HepG2 (cell line): ENCODE measurements around the gene RASL10B. TPM values are rescaled to one million over a fixed set of nuclear protein-coding genes. Genes with fewer than 3 reads are reported as not detected.
A peak's percentile ranks its signal among the peaks of the same experiment; 100 is the strongest.

ENCODE experiments used
- CBX5 ChIP-seq: sonication (generic); formaldehyde crosslinking; IDR thresholded peaks from 2 replicates; pipeline ENCODE4 v1.4.0; 2020; ENCODE audit warnings: missing genetic modification reagents, borderline replicate concordance
- CREB3 ChIP-seq: sonication (generic); formaldehyde crosslinking; IDR thresholded peaks from 2 replicates; pipeline ENCODE4 v1.5.0; 2020; ENCODE audit warnings: missing genetic modification reagents
- ERF ChIP-seq: IDR thresholded peaks from 2 replicates; pipeline ENCODE4 v1.6.1; 2018; ENCODE audit warnings: missing biosample characterization, missing genetic modification reagents
- HNRNPK ChIP-seq: fragments of 200-400 bp; formaldehyde crosslinking; IDR thresholded peaks from 2 replicates; pipeline ENCODE4 v1.6.1; 2018; ENCODE audit warnings: low read length, low read depth, moderate library complexity, mild to moderate bottlenecking; ENCODE audit not compliant: poor library complexity, severe bottlenecking
- HOXD1 ChIP-seq: sonication (generic); formaldehyde crosslinking; IDR thresholded peaks from 2 replicates; pipeline ENCODE4 v1.5.0; 2020; ENCODE audit warnings: missing genetic modification reagents
- ISL2 ChIP-seq: sonication (generic); formaldehyde crosslinking; IDR thresholded peaks from 2 replicates; pipeline ENCODE4 v1.5.0; 2020; ENCODE audit warnings: missing genetic modification reagents
- KLF16 ChIP-seq, 2 experiments: sonication (generic) in 1 of 2; formaldehyde crosslinking in 1 of 2; IDR thresholded peaks; 2 replicates each; pipeline versions ENCODE4 v1.6.1 to v1.8.0; 2016 to 2023; ENCODE audit warnings: missing genetic modification reagents in 2 of 2, missing compliant biosample characterization in 1 of 2
- MIXL1 ChIP-seq: IDR thresholded peaks from 2 replicates; pipeline ENCODE4 v1.6.1; 2016
- NR2F6 ChIP-seq, 2 experiments: IDR thresholded peaks; 2 replicates each; pipeline ENCODE4 v1.6.1; 2016; ENCODE audit warnings: antibody characterized with exemption in 1 of 2, mild to moderate bottlenecking in 1 of 2
- TCF12 ChIP-seq, 2 experiments: fragments of 450-650 bp in 1 of 2; sonication (generic) in 1 of 2; formaldehyde crosslinking in 1 of 2; IDR thresholded peaks; 2 replicates each; pipeline versions ENCODE4 v1.6.1 to v1.8.0; 2017 to 2022; ENCODE audit warnings: antibody characterized with exemption in 1 of 2, mild to moderate bottlenecking in 1 of 2, missing genetic modification reagents in 1 of 2, moderate library complexity in 1 of 2
- TMF1 ChIP-seq: sonication (generic); formaldehyde crosslinking; IDR thresholded peaks from 2 replicates; pipeline ENCODE4 v1.8.1; 2022; ENCODE audit warnings: low read depth, missing genetic modification reagents
- WIZ ChIP-seq: sonication (generic); formaldehyde crosslinking; IDR thresholded peaks from 2 replicates; pipeline ENCODE4 v1.5.1; 2020; ENCODE audit warnings: mild to moderate bottlenecking, missing genetic modification reagents
- ZC3H13 ChIP-seq: sonication (generic); formaldehyde crosslinking; IDR thresholded peaks from 2 replicates; pipeline ENCODE4 v1.8.1; 2023; ENCODE audit warnings: mild to moderate bottlenecking, missing genetic modification reagents, moderate library complexity
- ZFYVE20 ChIP-seq: sonication (generic); formaldehyde crosslinking; IDR thresholded peaks from 2 replicates; pipeline ENCODE4 v1.8.0; 2023; ENCODE audit warnings: low read depth, mild to moderate bottlenecking, moderate library complexity, missing genetic modification reagents, borderline replicate concordance
- ZNF235 ChIP-seq: sonication (generic); formaldehyde crosslinking; IDR thresholded peaks from 2 replicates; pipeline ENCODE4 v1.8.1; 2023; ENCODE audit warnings: mild to moderate bottlenecking, missing genetic modification reagents, borderline replicate concordance
- ZNF274 ChIP-seq: sonication (generic); formaldehyde crosslinking; IDR thresholded peaks from 2 replicates; pipeline ENCODE4 v1.5.1; 2020; ENCODE audit warnings: mild to moderate bottlenecking, missing genetic modification reagents
- ZNF367 ChIP-seq: sonication (generic); formaldehyde crosslinking; IDR thresholded peaks from 2 replicates; pipeline ENCODE4 v1.4.0; 2020; ENCODE audit warnings: missing genetic modification reagents, borderline replicate concordance
- ZNF543 ChIP-seq: sonication (generic); formaldehyde crosslinking; IDR thresholded peaks from 2 replicates; pipeline ENCODE4 v1.4.0; 2020; ENCODE audit warnings: mild to moderate bottlenecking, missing genetic modification reagents
- ZNF589 ChIP-seq: sonication (generic); formaldehyde crosslinking; conservative IDR thresholded peaks from 2 replicates; pipeline ENCODE4 v1.8.0; 2022; ENCODE audit warnings: mild to moderate bottlenecking, moderate library complexity, missing genetic modification reagents
- ZNF609 ChIP-seq: sonication (generic); formaldehyde crosslinking; IDR thresholded peaks from 2 replicates; pipeline ENCODE4 v1.4.0; 2020; ENCODE audit warnings: mild to moderate bottlenecking, missing genetic modification reagents, borderline replicate concordance
- ZNF777 ChIP-seq: sonication (generic); formaldehyde crosslinking; IDR thresholded peaks from 2 replicates; pipeline ENCODE4 v1.4.0; 2020; ENCODE audit warnings: missing genetic modification reagents
- polyA plus RNA-seq, 8 experiments: library from polyadenylated mRNA; depleted of rRNA in 3 of 8; stranded (reverse) in 7 of 8; unstranded in 1 of 8; fragments of >200 nt; fragmentation: Illumina TruSeq in 4 of 8; extraction: Trizol in 4 of 8; gene quantifications; 2 replicates each; pipeline versions ENCODE4 v1.2.1 to v1.2.3, GENCODE V29; 2011 to 2016; ENCODE audit warnings: low read depth in 4 of 8, missing spikeins in 1 of 8, mixed read lengths in 1 of 8; ENCODE audit not compliant: insufficient read depth in 1 of 8
- total RNA-seq, 5 experiments: library from RNA; depleted of rRNA; stranded (reverse); fragments of >200 nt; fragmentation: Illumina TruSeq; extraction: Trizol; gene quantifications; 2 replicates each; pipeline ENCODE4 v1.2.3, GENCODE V29; 2016; ENCODE audit warnings: low read depth in 1 of 5
- TF ChIP-seq, protein P1 (sequence below): sonication (generic); formaldehyde crosslinking; conservative IDR thresholded peaks from 2 replicates; pipeline ENCODE4 v1.4.0; 2020; ENCODE audit warnings: missing genetic modification reagents

RASL10B gene
- total and polyA plus RNA-seq, 2 of the 13 experiments (the other 11 are each of a cell fraction or from before 2014, with no cell fraction given) = 8.8 to 11.0 TPM

DNA sequence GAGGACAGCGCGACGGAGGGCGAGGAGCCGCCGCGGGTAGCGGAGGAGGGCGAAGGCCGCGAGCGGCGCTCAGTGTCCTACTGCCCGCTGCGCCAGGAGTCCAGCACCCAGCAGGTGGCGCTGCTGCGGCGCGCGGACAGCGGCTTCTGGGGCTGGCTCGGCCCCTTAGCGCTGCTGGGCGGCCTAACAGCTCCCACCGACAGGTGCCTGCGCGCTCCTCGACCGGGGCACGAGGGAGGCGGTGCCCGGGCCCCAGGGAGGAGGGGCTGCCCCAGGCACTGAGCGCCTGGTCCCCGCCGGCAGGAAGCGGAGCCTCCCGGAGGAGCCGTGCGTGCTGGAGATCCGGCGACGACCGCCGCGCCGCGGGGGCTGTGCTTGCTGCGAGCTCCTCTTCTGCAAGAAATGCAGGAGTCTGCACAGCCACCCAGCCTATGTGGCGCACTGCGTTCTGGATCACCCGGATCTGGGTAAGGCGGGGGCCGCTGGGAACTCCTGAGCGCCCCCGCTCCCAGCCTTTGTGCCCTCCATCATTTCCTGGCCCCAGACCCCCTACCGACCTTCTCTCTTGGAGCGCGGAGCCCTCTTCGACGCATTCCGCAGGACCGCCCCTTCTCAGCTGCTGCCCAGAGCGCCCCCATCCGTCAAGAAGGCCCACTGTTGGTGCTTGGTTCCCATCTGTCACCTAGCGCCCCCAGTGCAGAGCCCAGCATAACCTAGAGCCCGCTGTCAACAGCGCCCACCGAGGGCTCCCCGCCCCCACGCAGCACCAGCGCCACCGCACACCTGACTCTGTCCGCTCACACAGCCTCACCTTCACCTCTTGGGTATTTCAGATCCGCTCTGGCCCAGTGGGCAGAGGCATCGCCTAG lies 32.9 kb downstream of the RASL10B start (continued):
- TF ChIP-seq ZNF609 (peak; percentile 63), ZNF543 (CRISPR knock-in tag) (peak; percentile 61), ZC3H13 (0 out of 2 replicates have a peak, but pooled peaks have one; percentile 67), ZFYVE20 (CRISPR knock-in tag) (no peak), ERF (CRISPR knock-in tag) (peak; percentile 84), TCF12 (IDR thresholded peaks at IDR 0.05) (no peak), TCF12 (CRISPR knock-in tag; IDR thresholded peaks at IDR 0.05) (peak; percentile 49; the same call in 1 of the 2 replicates), MIXL1 (CRISPR knock-in tag) (0 out of 2 replicates have a peak, but pooled peaks have one; percentile 40), HOXD1 (CRISPR knock-in tag) (peak; percentile 77), CBX5 (CRISPR knock-in tag) (peak; percentile 60; the same call in 1 of the 2 replicates), ZNF777 (CRISPR knock-in tag) (peak; percentile 98), ZNF589 (CRISPR knock-in tag) (peak; percentile 50; the same call in 1 of the 2 replicates), ISL2 (CRISPR knock-in tag) (peak; percentile 31), ZNF367 (CRISPR knock-in tag) (peak; percentile 42; the same call in 1 of the 2 replicates), NR2F6 (IDR thresholded peaks at IDR 0.05) (no peak), NR2F6 (CRISPR knock-in tag; IDR thresholded peaks at IDR 0.05) (peak; percentile 35; the same call in 1 of the 2 replicates), WIZ (0 out of 2 replicates have a peak, but pooled peaks have one; percentile 42), ZNF235 (CRISPR knock-in tag) (0 out of 2 replicates have a peak, but pooled peaks have one; percentile 72), KLF16 (CRISPR knock-in tag; IDR thresholded peaks at IDR 0.05) (peak in 1 of 2 experiments; percentile 93; a peak in 2 of 4 replicates), CREB3 (CRISPR knock-in tag) (peak; percentile 93), ZNF274 (CRISPR knock-in tag) (no peak; the same call in 1 of the 2 replicates), TMF1 (CRISPR knock-in tag) (peak; percentile 67; the same call in 1 of the 2 replicates), HNRNPK (peak; percentile 80)
- TF ChIP-seq, protein P1, sequence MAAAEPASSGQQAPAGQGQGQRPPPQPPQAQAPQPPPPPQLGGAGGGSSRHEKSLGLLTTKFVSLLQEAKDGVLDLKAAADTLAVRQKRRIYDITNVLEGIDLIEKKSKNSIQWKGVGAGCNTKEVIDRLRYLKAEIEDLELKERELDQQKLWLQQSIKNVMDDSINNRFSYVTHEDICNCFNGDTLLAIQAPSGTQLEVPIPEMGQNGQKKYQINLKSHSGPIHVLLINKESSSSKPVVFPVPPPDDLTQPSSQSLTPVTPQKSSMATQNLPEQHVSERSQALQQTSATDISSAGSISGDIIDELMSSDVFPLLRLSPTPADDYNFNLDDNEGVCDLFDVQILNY (CRISPR knock-in tag) = 0 out of 2 replicates have a peak, but pooled peaks have one; percentile 46
